ENCODE measurements around the gene PHRF1. TPM values are rescaled to one million over a fixed set of nuclear protein-coding genes. Genes with fewer than 3 reads are reported as not detected.

Gene PHRF1
- total and polyA plus RNA-seq, 4 donors, result 2.4 to 25.2 (median 18.8) TPM

- DNase-seq (ENCODE audit: low spot score), result peak; percentile 91
- no peaks in the 10 kb centered on the region for H3K27me3 ChIP-seq (ENCODE audit: control insufficient read depth in 4 of 4, insufficient read depth in 4 of 4, low read length in 3 of 4)
- H3K36me3 ChIP-seq (ENCODE audit: control insufficient read depth in 4 of 4, insufficient read depth in 3 of 4, low read depth in 1 of 4, low read length in 3 of 4), result peaks cover 0 to 3% (median 2%) of the 10 kb centered on the region in 4 donors
- H3K4me3 ChIP-seq (ENCODE audit: low read depth in 1 of 3, low read length in 3 of 3), result peak overlapping the region in 2 of 3 donors; percentile 23 to 90
- H3K9ac ChIP-seq (ENCODE audit: low read depth in 1 of 2, low read length in 2 of 2), result peak overlapping the region in 1 of 2 donors; percentile 54
- TF ChIP-seq RAD21 (IDR thresholded peaks at IDR 0.05) (no peak), NR2F2 (IDR thresholded peaks at IDR 0.05) (no peak), RXRA (IDR thresholded peaks at IDR 0.05) (no peak), SP1 (IDR thresholded peaks at IDR 0.05) (no peak), GABPA (IDR thresholded peaks at IDR 0.05 in 1 of 2, conservative IDR thresholded peaks at IDR 0.05 in 1 of 2) (no peak), ZBTB33 (IDR thresholded peaks at IDR 0.05) (no peak), CTCF (IDR thresholded peaks at IDR 0.05; ENCODE audit: low read depth, low read length, missing input control) (no peak), ATF3 (IDR thresholded peaks at IDR 0.05) (no peak), YY1 (IDR thresholded peaks at IDR 0.05) (no peak), HNF4G (IDR thresholded peaks at IDR 0.05) (no peak), FOXA1 (IDR thresholded peaks at IDR 0.05) (no peak), TAF1 (conservative IDR thresholded peaks at IDR 0.05) (no peak), MAX (IDR thresholded peaks at IDR 0.05) (no peak)
- H3K4me1 ChIP-seq (ENCODE audit: control insufficient read depth in 4 of 4, insufficient read depth in 4 of 4, low read length in 3 of 4), result peaks cover 2 to 25% (median 17%) of the 10 kb centered on the region in 4 donors
- peak overlapping the region; percentile 74 to 84 for H3K27ac ChIP-seq (ENCODE audit: low read depth in 1 of 2, low read length in 2 of 2)
- H3K9me3 ChIP-seq (ENCODE audit: control insufficient read depth in 4 of 4, low read length in 3 of 4), result no peaks in the 10 kb centered on the region
- under 1% methylated on average over 123 of the region's 123 CpGs for WGBS
Measured at GRCh38 chr11:568306-569157, 7.7 kb upstream of the PHRF1 start.

GRCh38 chr11:569158-569885, 6.9 kb upstream of the PHRF1 start:
- Histone ChIP-seq H3K9ac (ENCODE audit: low read depth in 1 of 2, low read length in 2 of 2) (peak overlapping the region in 1 of 2 donors; percentile 54), H3K36me3 (ENCODE audit: control insufficient read depth in 4 of 4, insufficient read depth in 3 of 4, low read depth in 1 of 4, low read length in 3 of 4) (no peaks in the 10 kb centered on the region), H3K4me3 (ENCODE audit: low read depth in 1 of 3, low read length in 3 of 3) (peak overlapping the region in 2 of 3 donors; percentile 23 to 90), H3K4me1 (ENCODE audit: control insufficient read depth in 4 of 4, insufficient read depth in 4 of 4, low read length in 3 of 4) (peaks cover 2 to 27% (median 17%) of the 10 kb centered on the region in 4 donors), H3K27ac (ENCODE audit: low read depth in 1 of 2, low read length in 2 of 2) (peak overlapping the region; percentile 74 to 76), H3K9me3 (ENCODE audit: control insufficient read depth in 4 of 4, low read length in 3 of 4) (no peaks in the 10 kb centered on the region), H3K27me3 (ENCODE audit: control insufficient read depth in 4 of 4, insufficient read depth in 4 of 4, low read length in 3 of 4) (no peaks in the 10 kb centered on the region)
- 23% methylated on average over 36 of the region's 36 CpGs for WGBS
- DNase-seq (ENCODE audit: low spot score), result no peak
- TF ChIP-seq SP1 (IDR thresholded peaks at IDR 0.05) (peak; percentile 26), HNF4G (IDR thresholded peaks at IDR 0.05) (no peak), JUND (IDR thresholded peaks at IDR 0.05) (peak in 1 of 2 donors; percentile 30), ZBTB33 (IDR thresholded peaks at IDR 0.05) (no peak), FOXA2 (IDR thresholded peaks at IDR 0.05) (no peak), RXRA (IDR thresholded peaks at IDR 0.05) (peak; percentile 67 to 90), EGR1 (IDR thresholded peaks at IDR 0.05; ENCODE audit: low read depth in 2 of 2) (no peak), TAF1 (conservative IDR thresholded peaks at IDR 0.05) (no peak), HNF4A (conservative IDR thresholded peaks at IDR 0.05) (peak; percentile 49 to 89), YY1 (IDR thresholded peaks at IDR 0.05) (peak; percentile 20), MAX (IDR thresholded peaks at IDR 0.05) (no peak), CTCF (IDR thresholded peaks at IDR 0.05; ENCODE audit: low read depth, low read length, missing input control) (no peak)
